Right ventricle myocardium superior (tissue), 1 donor: Measurements from ENCODE around the gene HLCS. TPM values are rescaled to one million over a fixed set of nuclear protein-coding genes. Genes with fewer than 3 reads are reported as not detected.
A peak's percentile ranks its signal among the peaks of the same experiment; 100 is the strongest.

Source experiments
- ATAC-seq: fragments of 200-7000 bp; cut with Tn5 transposase; one replicate; pipeline ENCODE4 v1.9.1; 2020; ENCODE audit warnings: mild to moderate bottlenecking; ENCODE audit not compliant: poor library complexity
- DNase-seq: peaks from one replicate; pipeline ENCODE4 v3.0.0-alpha.2; 2020
- intact Hi-C: fragments of 100-400 bp; cut with DNase I; formaldehyde crosslinking; loops from one replicate; pipeline ENCODE4 v1.11.2; 2022
- total RNA-seq: library from RNA; stranded (reverse); fragmentation: NEBNext Ultra II Directional; extraction: Animal tissue kit (Norgen Biotek cat#: 25700); gene quantifications from one replicate; pipeline ENCODE4 v1.2.1, GENCODE V29; 2021
- donor health status: DM: no; HTN: yes; CAD: no; lungs with severe emphysema.

Gene HLCS
- total RNA-seq, 1 donor from 2014 or later: 6.3 TPM

- no peak for DNase-seq
- intact Hi-C loops: loop anchor here (5.0 to 10.0 kb wide), 2 partner anchors 302 to 420 kb away; no protein-coding TSS in a partner anchor
Measured at GRCh38 chr21:36926989-36927718, 39.3 kb downstream of the HLCS start.

DNA sequence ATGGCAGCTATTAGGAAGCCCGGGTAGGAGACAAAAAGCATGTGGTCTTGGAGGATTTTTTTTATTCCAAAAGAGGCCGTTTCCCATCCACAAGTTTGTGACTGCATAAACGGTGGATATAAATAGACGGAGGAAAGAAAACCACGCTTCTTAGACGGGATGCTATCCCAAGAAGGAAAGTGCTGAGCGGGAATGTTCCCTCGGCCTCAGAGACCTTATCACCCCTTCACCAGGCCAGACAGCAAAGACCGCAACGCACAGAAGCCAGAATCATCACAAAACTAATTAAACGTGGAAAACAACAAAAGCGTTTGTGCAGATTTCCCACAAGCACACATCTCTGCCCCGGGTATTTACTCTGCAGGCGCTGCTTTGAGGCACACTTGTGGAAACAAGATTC lies 43.2 kb downstream of the HLCS start:
- ATAC-seq: no peak
- intact Hi-C loops: loop anchor here (10.0 kb wide), 1 partner anchor 298 kb away; no protein-coding TSS in a partner anchor
- no peak for DNase-seq

More at GRCh38 chr21:36926989-36927718, 39.3 kb downstream of the HLCS start:
- ATAC-seq: no peak

- intact Hi-C loops: loop anchor here (10.0 kb wide), 1 partner anchor 298 kb away; no protein-coding TSS in a partner anchor
- no peak for DNase-seq
- ATAC-seq: no peak
Measured at GRCh38 chr21:36922861-36923260, 43.6 kb downstream of the HLCS start.

GRCh38 chr21:36918291-36918690 lies 48.2 kb downstream of the HLCS start:
- intact Hi-C loops: loop anchor here (10.0 kb wide), 2 partner anchors 173 to 253 kb away; no protein-coding TSS in a partner anchor
- DNase-seq (no peak), ATAC-seq (no peak)

GRCh38 chr21:36917471-36918158 lies 48.9 kb downstream of the HLCS start:
- ATAC-seq (peak; percentile 78), DNase-seq (no peak)
- intact Hi-C loops: loop anchor here (10.0 kb wide), 2 partner anchors 173 to 253 kb away; no protein-coding TSS in a partner anchor

DNA sequence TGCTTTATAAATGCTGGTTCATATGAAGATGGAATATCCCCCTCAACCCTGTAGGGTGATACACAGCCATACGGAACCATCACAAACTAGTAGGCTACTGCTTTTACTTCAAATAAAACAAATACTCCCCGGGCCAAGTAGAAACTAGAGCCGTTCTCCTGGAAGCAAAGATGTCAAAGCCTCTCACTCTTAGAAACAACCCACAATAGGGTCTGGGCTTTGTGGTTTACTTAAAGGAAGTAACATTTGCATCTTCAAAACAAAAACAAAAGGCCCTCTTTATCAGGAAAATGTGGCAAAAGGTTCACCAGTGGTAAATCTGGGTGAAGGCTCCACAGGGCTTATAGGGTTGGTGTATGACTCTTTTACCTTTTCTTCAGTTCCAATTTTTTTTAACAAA lies 49.8 kb downstream of the HLCS start:
- ATAC-seq (no peak), DNase-seq (no peak)
- intact Hi-C loops: loop anchor here (10.0 kb wide), 2 partner anchors 172 to 252 kb away; no protein-coding TSS in a partner anchor

GRCh38 chr21:36915696-36916245 lies 50.7 kb downstream of the HLCS start:
- intact Hi-C loops: loop anchor here (10.0 kb wide), 2 partner anchors 171 to 251 kb away; no protein-coding TSS in a partner anchor
- DNase-seq: no peak

GRCh38 chr21:36915014-36915695 lies 51.3 kb downstream of the HLCS start:
- intact Hi-C loops: loop anchor here (10.0 kb wide), 2 partner anchors 170 to 250 kb away; no protein-coding TSS in a partner anchor
- no peak for ATAC-seq

More at GRCh38 chr21:36915696-36916245, 50.7 kb downstream of the HLCS start:
- ATAC-seq: no peak

GRCh38 chr21:36914244-36915013 lies 52.0 kb downstream of the HLCS start:
- DNase-seq (no peak), ATAC-seq (no peak)
- intact Hi-C loops: loop anchor here (10.0 kb wide), 2 partner anchors 170 to 250 kb away; no protein-coding TSS in a partner anchor

More at GRCh38 chr21:36915014-36915695, 51.3 kb downstream of the HLCS start:
- no peak for DNase-seq

GRCh38 chr21:36913247-36914169 lies 53.0 kb downstream of the HLCS start:
- ATAC-seq: no peak

DNA sequence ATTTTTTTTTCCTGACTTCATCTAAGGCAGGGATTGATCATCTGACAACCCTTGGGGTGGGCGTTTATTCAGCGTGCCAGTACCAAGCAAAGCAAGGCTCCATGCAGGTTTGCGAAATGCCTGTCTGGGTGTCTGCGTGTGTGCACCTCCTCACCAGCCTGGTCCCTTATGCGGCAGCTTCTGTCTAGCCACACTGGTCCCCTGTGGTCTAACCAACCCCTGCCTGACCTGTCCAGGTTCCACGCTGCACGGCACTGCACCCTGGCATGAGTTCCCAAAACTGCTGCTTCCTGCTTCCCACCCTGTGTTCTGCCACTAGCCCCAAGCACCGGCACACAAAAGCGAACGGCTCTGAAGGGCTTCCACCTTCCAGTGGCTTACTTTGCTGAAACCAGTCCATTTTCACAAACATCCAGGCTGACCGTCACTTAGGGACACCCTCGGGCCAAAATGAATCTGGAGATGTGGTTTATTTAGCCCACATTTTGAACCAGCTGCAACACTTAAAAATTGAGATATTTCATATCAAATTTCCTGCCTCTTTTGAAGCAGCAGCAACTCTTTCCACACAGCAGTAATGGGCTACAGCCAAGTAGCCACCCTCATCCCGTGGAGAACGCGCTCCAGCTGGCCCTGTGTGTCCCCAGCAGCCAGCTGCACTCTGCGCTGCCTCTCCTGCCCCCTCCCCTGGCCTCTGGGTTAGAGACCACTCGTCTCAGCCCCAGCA lies 55.7 kb downstream of the HLCS start:
- DNase-seq (no peak), ATAC-seq (peak; percentile 58)
- intact Hi-C loops: loop anchor here (10.0 kb wide), 2 partner anchors 166 to 246 kb away; no protein-coding TSS in a partner anchor

More at GRCh38 chr21:36913247-36914169, 53.0 kb downstream of the HLCS start:
- intact Hi-C loops: loop anchor here (10.0 kb wide), 2 partner anchors 169 to 249 kb away; no protein-coding TSS in a partner anchor
- DNase-seq: no peak

DNA sequence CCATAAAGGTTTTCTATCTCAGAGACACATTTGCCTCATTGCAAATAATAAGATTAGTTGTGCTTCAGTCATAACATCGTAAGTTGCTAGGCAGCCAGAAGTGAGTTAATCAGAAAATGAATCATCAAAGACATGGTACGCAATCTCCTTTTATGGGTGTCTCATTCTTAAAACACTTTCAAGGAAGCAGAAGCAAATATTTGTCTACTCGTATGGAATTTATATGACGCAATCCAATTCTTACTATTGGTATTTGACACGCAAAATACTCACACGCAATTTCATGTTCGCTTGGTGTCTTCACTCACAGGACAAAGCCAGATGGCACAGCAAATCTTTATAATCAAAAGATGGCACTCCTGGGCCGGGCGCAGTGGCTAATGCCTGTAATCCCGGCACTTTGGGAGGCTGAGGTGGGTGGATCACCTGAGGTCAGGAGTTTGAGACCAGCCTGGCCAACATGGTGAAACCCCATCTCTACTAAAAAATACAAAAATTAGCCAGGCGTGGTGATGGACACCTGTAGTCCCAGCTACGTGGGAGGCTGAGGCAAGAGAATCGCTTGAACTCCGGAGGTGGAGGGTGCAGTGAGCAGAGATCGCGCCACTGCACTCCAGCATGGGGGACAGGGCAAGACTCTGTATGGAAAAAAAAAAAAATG lies 56.4 kb downstream of the HLCS start:
- ATAC-seq (no peak), DNase-seq (no peak)
- intact Hi-C loops: loop anchor here (10.0 kb wide), 2 partner anchors 165 to 245 kb away; no protein-coding TSS in a partner anchor

DNA sequence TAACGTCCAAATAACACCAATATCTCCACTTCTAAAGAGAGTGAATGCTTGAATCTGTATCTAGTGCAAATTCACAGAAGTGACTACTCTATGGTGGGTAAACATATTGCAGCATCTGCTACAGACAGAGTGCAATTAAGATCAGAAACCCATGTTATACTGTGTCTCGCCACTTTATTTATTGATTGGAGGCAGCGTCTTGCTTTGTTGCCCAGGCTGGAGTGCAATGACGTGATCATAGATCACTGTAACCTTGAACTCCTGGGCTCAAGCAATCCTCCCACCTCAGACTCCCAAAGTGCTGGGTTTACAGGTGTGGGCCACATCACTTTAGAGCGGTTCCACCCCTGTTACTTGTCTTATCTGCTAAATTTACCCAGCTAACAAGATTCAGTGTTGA lies 57.0 kb downstream of the HLCS start:
- ATAC-seq (no peak), DNase-seq (no peak)
- intact Hi-C loops: no loop called here

GRCh38 chr21:36908260-36908908 lies 58.1 kb downstream of the HLCS start:
- ATAC-seq (no peak), DNase-seq (no peak)
- intact Hi-C loops: no loop called here

- intact Hi-C loops: no loop called here
- ATAC-seq (no peak), DNase-seq (no peak)
Measured at GRCh38 chr21:36904093-36904666, 62.3 kb downstream of the HLCS start.
